ENCODE measurements around the gene POU3F2.

POU3F2 gene

GRCh38 chr6:98831959-98832283 lies 2.5 kb upstream of the POU3F2 start:
- no peak overlapping the region for H2BK5ac ChIP-seq (ENCODE audit: low read length)
- no peak overlapping the region for H2BK12ac ChIP-seq (ENCODE audit: low read length)
- H3K36me3 ChIP-seq (replicated peaks in 1 of 2; ENCODE audit: control insufficient read depth in 2 of 2, insufficient read depth in 2 of 2, low read length in 2 of 2), result peaks cover 0 to 18% of the 10 kb centered on the region in 2 donors
- H3K79me1 ChIP-seq (ENCODE audit: low read depth, low read length), result peaks cover 8% of the 10 kb centered on the region
- H3K27ac ChIP-seq (replicated peaks; ENCODE audit: low read length), result no peak overlapping the region
- no peak overlapping the region for H3K4ac ChIP-seq (ENCODE audit: low read length)
- H3K4me1 ChIP-seq (ENCODE audit: control insufficient read depth in 2 of 2, insufficient read depth in 1 of 2, low read depth in 1 of 2, low read length in 2 of 2), result peaks cover 14 to 22% of the 10 kb centered on the region in 2 donors
- H3K27me3 ChIP-seq (ENCODE audit: control insufficient read depth in 3 of 3, insufficient read depth in 3 of 3, low read depth in 1 of 3, low read length in 3 of 3), result peaks cover 0 to 49% (median 5%) of the 10 kb centered on the region in 3 experiments
- peak overlapping the region; percentile 91 for H3K18ac ChIP-seq (ENCODE audit: low read length)
- H3K14ac ChIP-seq (ENCODE audit: low read length), result no peak overlapping the region
- peak overlapping the region; percentile 54 for H3K9ac ChIP-seq (ENCODE audit: low read depth, low read length, poor library complexity)
- H3K9me3 ChIP-seq (replicated peaks in 1 of 2; ENCODE audit: control insufficient read depth in 2 of 2, insufficient read depth in 1 of 2, low read depth in 1 of 2, low read length in 2 of 2), result no peaks in the 10 kb centered on the region
- H3K4me2 ChIP-seq (ENCODE audit: insufficient read depth, low read length, poor library complexity, severe bottlenecking), result peak overlapping the region; percentile 95
- no CpG with 5 or more reads among the region's 11 CpGs for WGBS, 2 donors (ENCODE audit: extremely low coverage in 2 of 2, insufficient read length in 2 of 2, insufficient replicate concordance in 1 of 2)
- peak overlapping the region; percentile 68 for H2AFZ ChIP-seq (ENCODE audit: low read length)
- no peak overlapping the region for H4K91ac ChIP-seq (ENCODE audit: low read depth, low read length, poor library complexity)
- DNase-seq (ENCODE audit: low spot score), result no peak
- no peak overlapping the region for H2BK15ac ChIP-seq (ENCODE audit: low read length)
- H3K4me3 ChIP-seq (ENCODE audit: low read length in 2 of 2), result peak overlapping the region; percentile 73 to 92
- no peak overlapping the region for H2AK5ac ChIP-seq (ENCODE audit: low read depth, low read length)
- H3K23ac ChIP-seq (ENCODE audit: low read depth, low read length, poor library complexity), result no peak overlapping the region
- no peak overlapping the region for H2BK120ac ChIP-seq (ENCODE audit: low read depth, low read length)
- H4K8ac ChIP-seq (ENCODE audit: low read depth, low read length), result no peak overlapping the region

- Histone ChIP-seq H3K9me3 (replicated peaks in 1 of 2; ENCODE audit: control insufficient read depth in 2 of 2, insufficient read depth in 1 of 2, low read depth in 1 of 2, low read length in 2 of 2) (no peaks in the 10 kb centered on the region), H2BK120ac (ENCODE audit: low read depth, low read length) (peak overlapping the region; percentile 39), H2BK15ac (ENCODE audit: low read length) (peak overlapping the region; percentile 55), H2BK5ac (ENCODE audit: low read length) (peak overlapping the region; percentile 2), H3K18ac (ENCODE audit: low read length) (peak overlapping the region; percentile 91), H3K36me3 (replicated peaks in 1 of 2; ENCODE audit: control insufficient read depth in 2 of 2, insufficient read depth in 2 of 2, low read length in 2 of 2) (peaks cover 0 to 23% of the 10 kb centered on the region in 2 donors), H3K14ac (ENCODE audit: low read length) (peak overlapping the region; percentile 63), H3K23ac (ENCODE audit: low read depth, low read length, poor library complexity) (peak overlapping the region; percentile 68), H3K9ac (ENCODE audit: low read depth, low read length, poor library complexity) (peak overlapping the region; percentile 82), H3K4me3 (ENCODE audit: low read length in 2 of 2) (peak overlapping the region; percentile 61 to 92), H2BK12ac (ENCODE audit: low read length) (peak overlapping the region; percentile 91), H3K4ac (ENCODE audit: low read length) (no peak overlapping the region), H4K8ac (ENCODE audit: low read depth, low read length) (no peak overlapping the region), H3K79me1 (ENCODE audit: low read depth, low read length) (peaks cover 8% of the 10 kb centered on the region), H4K91ac (ENCODE audit: low read depth, low read length, poor library complexity) (no peak overlapping the region), H2AFZ (ENCODE audit: low read length) (no peak overlapping the region), H3K27me3 (ENCODE audit: control insufficient read depth in 3 of 3, insufficient read depth in 3 of 3, low read depth in 1 of 3, low read length in 3 of 3) (peaks cover 0 to 48% (median 5%) of the 10 kb centered on the region in 3 experiments), H2AK5ac (ENCODE audit: low read depth, low read length) (no peak overlapping the region), H3K4me1 (ENCODE audit: control insufficient read depth in 2 of 2, insufficient read depth in 1 of 2, low read depth in 1 of 2, low read length in 2 of 2) (peaks cover 11 to 23% of the 10 kb centered on the region in 2 donors), H3K4me2 (ENCODE audit: insufficient read depth, low read length, poor library complexity, severe bottlenecking) (peak overlapping the region; percentile 94), H3K27ac (replicated peaks; ENCODE audit: low read length) (no peak overlapping the region)
- peak; percentile 50 for DNase-seq (ENCODE audit: low spot score)
- WGBS, 2 donors (ENCODE audit: extremely low coverage in 2 of 2, insufficient read length in 2 of 2, insufficient replicate concordance in 1 of 2), result no CpG with 5 or more reads among the region's 59 CpGs
Observed at GRCh38 chr6:98832284-98833056, 1.9 kb upstream of the POU3F2 start.

GRCh38 chr6:98833057-98833306 lies 1.4 kb upstream of the POU3F2 start:
- Histone ChIP-seq H3K4me1 (ENCODE audit: control insufficient read depth in 2 of 2, insufficient read depth in 1 of 2, low read depth in 1 of 2, low read length in 2 of 2) (peaks cover 11 to 22% of the 10 kb centered on the region in 2 donors), H2AFZ (ENCODE audit: low read length) (no peak overlapping the region), H3K36me3 (replicated peaks in 1 of 2; ENCODE audit: control insufficient read depth in 2 of 2, insufficient read depth in 2 of 2, low read length in 2 of 2) (peaks cover 0 to 28% of the 10 kb centered on the region in 2 donors), H2AK5ac (ENCODE audit: low read depth, low read length) (no peak overlapping the region), H3K23ac (ENCODE audit: low read depth, low read length, poor library complexity) (peak overlapping the region; percentile 59), H3K14ac (ENCODE audit: low read length) (peak overlapping the region; percentile 63), H3K4me3 (ENCODE audit: low read length in 2 of 2) (peak overlapping the region; percentile 61 to 92), H4K91ac (ENCODE audit: low read depth, low read length, poor library complexity) (no peak overlapping the region), H2BK12ac (ENCODE audit: low read length) (peak overlapping the region; percentile 91), H3K4me2 (ENCODE audit: insufficient read depth, low read length, poor library complexity, severe bottlenecking) (peak overlapping the region; percentile 94), H3K27ac (replicated peaks; ENCODE audit: low read length) (no peak overlapping the region), H3K4ac (ENCODE audit: low read length) (no peak overlapping the region), H3K9ac (ENCODE audit: low read depth, low read length, poor library complexity) (peak overlapping the region; percentile 82), H2BK15ac (ENCODE audit: low read length) (peak overlapping the region; percentile 55), H4K8ac (ENCODE audit: low read depth, low read length) (no peak overlapping the region), H3K79me1 (ENCODE audit: low read depth, low read length) (peaks cover 8% of the 10 kb centered on the region), H3K27me3 (ENCODE audit: control insufficient read depth in 3 of 3, insufficient read depth in 3 of 3, low read depth in 1 of 3, low read length in 3 of 3) (peaks cover 0 to 46% (median 5%) of the 10 kb centered on the region in 3 experiments), H2BK5ac (ENCODE audit: low read length) (peak overlapping the region; percentile 2), H3K18ac (ENCODE audit: low read length) (peak overlapping the region; percentile 91), H3K9me3 (replicated peaks in 1 of 2; ENCODE audit: control insufficient read depth in 2 of 2, insufficient read depth in 1 of 2, low read depth in 1 of 2, low read length in 2 of 2) (no peaks in the 10 kb centered on the region), H2BK120ac (ENCODE audit: low read depth, low read length) (peak overlapping the region; percentile 39)
- DNase-seq (ENCODE audit: low spot score), result peak; percentile 61
- no CpG with 5 or more reads among the region's 26 CpGs for WGBS, 2 donors (ENCODE audit: extremely low coverage in 2 of 2, insufficient read length in 2 of 2, insufficient replicate concordance in 1 of 2)

- Histone ChIP-seq H3K9me3 (replicated peaks in 1 of 2; ENCODE audit: control insufficient read depth in 2 of 2, insufficient read depth in 1 of 2, low read depth in 1 of 2, low read length in 2 of 2) (no peaks in the 10 kb centered on the region), H2BK5ac (ENCODE audit: low read length) (peak overlapping the region; percentile 2), H2AK5ac (ENCODE audit: low read depth, low read length) (no peak overlapping the region), H3K27ac (replicated peaks; ENCODE audit: low read length) (peak overlapping the region; percentile 36), H3K23ac (ENCODE audit: low read depth, low read length, poor library complexity) (no peak overlapping the region), H3K27me3 (ENCODE audit: control insufficient read depth in 3 of 3, insufficient read depth in 3 of 3, low read depth in 1 of 3, low read length in 3 of 3) (peaks cover 0 to 42% (median 5%) of the 10 kb centered on the region in 3 experiments), H3K4me1 (ENCODE audit: control insufficient read depth in 2 of 2, insufficient read depth in 1 of 2, low read depth in 1 of 2, low read length in 2 of 2) (peaks cover 11 to 20% of the 10 kb centered on the region in 2 donors), H3K9ac (ENCODE audit: low read depth, low read length, poor library complexity) (no peak overlapping the region), H4K91ac (ENCODE audit: low read depth, low read length, poor library complexity) (no peak overlapping the region), H2BK15ac (ENCODE audit: low read length) (no peak overlapping the region), H2AFZ (ENCODE audit: low read length) (no peak overlapping the region), H3K18ac (ENCODE audit: low read length) (peak overlapping the region; percentile 91), H4K8ac (ENCODE audit: low read depth, low read length) (no peak overlapping the region), H3K4ac (ENCODE audit: low read length) (no peak overlapping the region), H3K4me2 (ENCODE audit: insufficient read depth, low read length, poor library complexity, severe bottlenecking) (peak overlapping the region; percentile 94), H3K14ac (ENCODE audit: low read length) (no peak overlapping the region), H3K79me1 (ENCODE audit: low read depth, low read length) (peaks cover 8% of the 10 kb centered on the region), H3K36me3 (replicated peaks in 1 of 2; ENCODE audit: control insufficient read depth in 2 of 2, insufficient read depth in 2 of 2, low read length in 2 of 2) (peaks cover 0 to 33% of the 10 kb centered on the region in 2 donors), H2BK12ac (ENCODE audit: low read length) (no peak overlapping the region), H2BK120ac (ENCODE audit: low read depth, low read length) (no peak overlapping the region), H3K4me3 (ENCODE audit: low read length in 2 of 2) (peak overlapping the region; percentile 61 to 92)
- no peak for DNase-seq (ENCODE audit: low spot score)
- no CpG with 5 or more reads among the region's 42 CpGs for WGBS, 2 donors (ENCODE audit: extremely low coverage in 2 of 2, insufficient read length in 2 of 2, insufficient replicate concordance in 1 of 2)
Observed at GRCh38 chr6:98833307-98834059, 891 bp upstream of the POU3F2 start.
